MCF 10A (cell line): ENCODE measurements around the gene SPATA1. TPM values are rescaled to one million over a fixed set of nuclear protein-coding genes. Genes with fewer than 3 reads are reported as not detected.
"Not testable (repeated sequence)": the region's sequence is repeated elsewhere in the genome, so short reads cannot be mapped to it uniquely, and the experiment has no call there.

Experiments
- BruUV-seq: library from RNA; stranded (reverse); fragments of 400-500 nt; replicated peaks from 2 replicates; lab custom pipeline; 2021; lab: Mats Ljungman, UMichigan
- CTCF ChIA-PET: fragments of 300-600 bp; sonication (Branson Sonifier 250); formaldehyde crosslinking; extraction: SDS; loops from one replicate; lab custom pipeline; 2021; ENCODE audit warnings: antibody characterized with exemption, inconsistent platforms; lab: Yijun Ruan, JAX
- POLR2A ChIA-PET: fragments of 300-600, 350-650 bp; sonication (Branson Sonifier 250); formaldehyde crosslinking; extraction: SDS; loops from one replicate; lab custom pipeline; 2020; ENCODE audit warnings: antibody characterized with exemption, inconsistent platforms; lab: Yijun Ruan, JAX
- DNase-seq: peaks from one replicate; pipeline ENCODE4 v3.0.0-alpha.2; 2018; ENCODE audit not compliant: unreplicated experiment
- H3K27ac Mint-ChIP-seq: one replicate; pipeline ENCODE4 v1.8.0; 2022; ENCODE audit warnings: mild to moderate bottlenecking, low read depth, mixed read lengths; ENCODE audit not compliant: unreplicated experiment
- H3K27me3 Mint-ChIP-seq: one replicate; pipeline ENCODE4 v1.8.0; 2022; ENCODE audit warnings: mixed read lengths; ENCODE audit not compliant: insufficient read depth, unreplicated experiment
- H3K36me3 Mint-ChIP-seq: one replicate; pipeline ENCODE4 v1.8.0; 2022; ENCODE audit warnings: mild to moderate bottlenecking, moderate library complexity, mixed read lengths; ENCODE audit not compliant: insufficient read depth, unreplicated experiment
- H3K4me1 Mint-ChIP-seq: one replicate; pipeline ENCODE4 v1.8.0; 2022; ENCODE audit warnings: mixed read lengths; ENCODE audit not compliant: insufficient read depth, unreplicated experiment
- H3K4me3 Mint-ChIP-seq: one replicate; pipeline ENCODE4 v1.8.0; 2022; ENCODE audit warnings: mild to moderate bottlenecking, moderate library complexity, mixed read lengths; ENCODE audit not compliant: unreplicated experiment
- H3K9me3 Mint-ChIP-seq: one replicate; pipeline ENCODE4 v1.8.0; 2022; ENCODE audit warnings: mixed read lengths; ENCODE audit not compliant: unreplicated experiment
- CTCF ChIP-seq: fragments of 200-600 bp; IDR thresholded peaks from one replicate; pipeline ENCODE4 v1.8.0; 2022; ENCODE audit warnings: antibody characterized with exemption, mild to moderate bottlenecking; ENCODE audit not compliant: unreplicated experiment
- intact Hi-C: fragments of 100-400 bp; cut with micrococcal nuclease; formaldehyde crosslinking; loops from 2 replicates; pipeline ENCODE4 v1.14.1; 2022
- total RNA-seq: library from RNA; stranded (reverse); gene quantifications from 2 replicates; pipeline ENCODE4 v1.2.3, GENCODE V29; 2022

The SPATA1 gene
- total RNA-seq, 1 experiment from 2014 or later = 1.0 TPM

- no peaks in the 10 kb centered on the region for H3K9me3 Mint-ChIP-seq
- H3K4me1 Mint-ChIP-seq = no peaks in the 10 kb centered on the region
- no peaks in the 10 kb centered on the region for H3K27me3 Mint-ChIP-seq
- H3K4me3 Mint-ChIP-seq = no peak overlapping the region
- intact Hi-C loops = loop anchor here (5.0 kb wide), 1 partner anchor 339 kb away; no protein-coding TSS in a partner anchor
- no peak for DNase-seq
- H3K27ac Mint-ChIP-seq = peak overlapping the region; percentile 22
- CTCF ChIA-PET = interaction anchor here (0.6 to 2.3 kb wide), 6 partner anchors 10 to 125 kb away, joined by 3 to 10 read pairs (median 4); partner anchors contain the start of gene CTBS
- peaks cover 13% of the 10 kb centered on the region for H3K36me3 Mint-ChIP-seq
- TF ChIP-seq CTCF = no peak
- BruUV-seq = no TSS peak
- POLR2A ChIA-PET = interaction anchor here (0.9 to 3.9 kb wide), 3 partner anchors 11 to 80 kb away, joined by 3 to 47 read pairs (median 8); partner anchors contain the start of genes CTBS, GNG5 and SPATA1
Observed at GRCh38 chr1:84585803-84586202, 79.6 kb downstream of the SPATA1 start.

DNA sequence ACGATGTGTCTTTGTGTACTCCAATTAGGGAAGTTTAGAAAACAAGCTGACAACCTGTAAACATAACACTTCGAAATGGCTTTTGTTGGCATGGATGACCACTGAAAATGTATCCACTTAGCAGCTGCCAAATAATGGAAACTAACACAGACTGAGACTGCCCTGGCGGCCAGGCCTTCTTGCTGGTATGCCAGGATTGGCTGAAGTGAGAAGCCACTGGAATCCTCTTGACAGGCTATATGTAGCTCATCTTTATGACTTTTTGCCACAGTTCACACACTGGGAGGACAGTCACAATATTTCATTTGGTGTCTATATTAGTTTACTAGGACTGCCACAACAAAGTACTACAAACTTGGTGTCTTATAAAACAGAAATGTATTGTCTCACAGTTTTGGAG, 80.9 kb downstream of the SPATA1 start:
- BruUV-seq = no TSS peak
- POLR2A ChIA-PET = interaction anchor here (0.7 to 3.9 kb wide), 3 partner anchors 13 to 81 kb away, joined by 4 to 47 read pairs (median 8); partner anchors contain the start of genes CTBS, GNG5 and SPATA1

DNA sequence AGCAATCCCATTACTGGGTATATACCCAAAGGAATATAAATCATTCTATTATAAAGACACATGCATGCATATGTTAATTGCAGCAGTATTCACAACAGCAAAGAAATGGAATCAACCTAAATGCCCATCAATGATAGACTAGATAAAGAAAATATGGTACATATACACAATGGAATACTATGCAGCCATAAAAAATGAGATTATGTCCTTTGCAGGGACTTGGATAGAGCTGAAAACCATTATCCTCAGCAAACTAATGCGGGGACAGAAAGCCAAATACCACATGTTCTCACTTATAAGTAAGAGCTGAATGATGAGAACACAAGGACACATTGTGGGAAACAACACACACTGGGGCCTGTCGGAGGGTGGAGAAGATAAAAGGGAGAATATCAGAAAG, 88.8 kb downstream of the SPATA1 start:
- POLR2A ChIA-PET = interaction anchor here (0.6 to 4.6 kb wide), 2 partner anchors 21 to 115 kb away, joined by 3 to 17 read pairs; partner anchors contain the start of gene CTBS
- BruUV-seq = not testable (repeated sequence)

More for the DNA sequence above, 80.9 kb downstream of the SPATA1 start:
- no peak overlapping the region for H3K4me3 Mint-ChIP-seq
- no peaks in the 10 kb centered on the region for H3K9me3 Mint-ChIP-seq
- no peaks in the 10 kb centered on the region for H3K27me3 Mint-ChIP-seq
- intact Hi-C loops = loop anchor here (5.0 kb wide), 1 partner anchor 340 kb away; no protein-coding TSS in a partner anchor
- H3K36me3 Mint-ChIP-seq = peaks cover 6% of the 10 kb centered on the region
- H3K4me1 Mint-ChIP-seq = no peaks in the 10 kb centered on the region
- H3K27ac Mint-ChIP-seq = no peak overlapping the region
- CTCF ChIA-PET = interaction anchor here (1.4 kb wide), 1 partner anchor 13 kb away, joined by 5 read pairs; the partner anchor contains the start of gene CTBS
- no peak for DNase-seq
- TF ChIP-seq CTCF = no peak

GRCh38 chr1:84597011-84597410, 90.8 kb downstream of the SPATA1 start:
- Mint-ChIP-seq H3K4me1 (peaks cover 13% of the 10 kb centered on the region), H3K4me3 (no peak overlapping the region), H3K27me3 (no peaks in the 10 kb centered on the region), H3K36me3 (no peaks in the 10 kb centered on the region), H3K9me3 (no peaks in the 10 kb centered on the region), H3K27ac (no peak overlapping the region)
- ChIA-PET POLR2A (interaction anchor here (1.3 kb wide), 2 partner anchors 23 to 91 kb away, joined by 3 to 5 read pairs; partner anchors contain the start of genes CTBS and SPATA1), CTCF (no interaction called here)
- no peak for DNase-seq
- no peak for TF ChIP-seq CTCF
- intact Hi-C loops = no loop called here
- BruUV-seq = no TSS peak

More for the DNA sequence above, 88.8 kb downstream of the SPATA1 start:
- intact Hi-C loops, DNase-seq, H3K36me3 Mint-ChIP-seq, H3K27me3 Mint-ChIP-seq, H3K4me3 Mint-ChIP-seq, H3K9me3 Mint-ChIP-seq, H3K27ac Mint-ChIP-seq: not testable (repeated sequence)
- CTCF ChIA-PET = interaction anchor here (0.6 to 1.7 kb wide), 3 partner anchors 8 to 10 kb away, joined by 3 to 8 read pairs (median 3); no protein-coding TSS in a partner anchor
- H3K4me1 Mint-ChIP-seq = peaks cover 11% of the 10 kb centered on the region
